ENCODE results near the gene SORT1. TPM values are rescaled to one million over a fixed set of nuclear protein-coding genes. Genes with fewer than 3 reads are reported as not detected.

SORT1 gene
- total RNA-seq, 1 experiment from 2014 or later: 47.9 TPM

GRCh38 chr1:109300650-109301151, 97.0 kb downstream of the SORT1 start:
- no peak overlapping the region for H3K56ac ChIP-seq (ENCODE audit: insufficient read length, low read depth, low read length)
- H3K23ac ChIP-seq (ENCODE audit: insufficient read length, low read depth, low read length): no peak overlapping the region
- no peak overlapping the region for H4K91ac ChIP-seq (ENCODE audit: insufficient read length, low read depth, low read length)
- no peak overlapping the region for H2BK15ac ChIP-seq (ENCODE audit: low read depth, low read length)
- H3K18ac ChIP-seq (ENCODE audit: insufficient read length, low read depth, low read length): no peak overlapping the region
- Mint-ChIP-seq H3K36me3 (ENCODE audit: insufficient read depth in 1 of 3, low read depth in 3 of 3) (no peaks in the 10 kb centered on the region), H3K27me3 (ENCODE audit: low read depth) (no peaks in the 10 kb centered on the region; the same call in 1 of the 2 replicates), H3K4me3 (no peak overlapping the region), H3K4me1 (peaks cover 11 to 14% of the 10 kb centered on the region in 2 experiments), H3K27ac (no peak overlapping the region), H3K9me3 (no peaks in the 10 kb centered on the region)
- no peak overlapping the region for H2AFZ ChIP-seq (ENCODE audit: low read length)
- H3K27ac ChIP-seq (ENCODE audit: insufficient read length, low read depth, low read length): no peak overlapping the region
- H3K9me3 ChIP-seq (ENCODE audit: control insufficient read depth, low read depth, low read length): no peaks in the 10 kb centered on the region
- no peaks in the 10 kb centered on the region for H3K27me3 ChIP-seq (ENCODE audit: insufficient read depth, low read length)
- no peak overlapping the region for H3T11ph ChIP-seq (ENCODE audit: low read length)
- no peaks in the 10 kb centered on the region for H3K79me1 ChIP-seq (ENCODE audit: insufficient read depth, low read depth, low read length, poor library complexity, severe bottlenecking)
- H3K79me2 ChIP-seq (ENCODE audit: insufficient read depth, low read length): no peaks in the 10 kb centered on the region
- TF ChIP-seq CTCF (conservative IDR thresholded peaks at IDR 0.05): no peak
- H3K9ac ChIP-seq (ENCODE audit: extremely low read depth, insufficient read length, low read length): no peak overlapping the region
- no peaks in the 10 kb centered on the region for H3K23me2 ChIP-seq (ENCODE audit: insufficient read length, low read depth, low read length, poor library complexity, severe bottlenecking)
- no peak overlapping the region for H2BK20ac ChIP-seq (ENCODE audit: low read depth, low read length, poor library complexity, severe bottlenecking)
- H3K4me2 ChIP-seq (ENCODE audit: insufficient read depth, insufficient read length, low read length): no peak overlapping the region
- no peak overlapping the region for H2BK12ac ChIP-seq (ENCODE audit: insufficient read length, low read depth, low read length)
- no peak overlapping the region for H2AK5ac ChIP-seq (ENCODE audit: insufficient read length, low read length)
- no peak overlapping the region for H2BK5ac ChIP-seq (ENCODE audit: insufficient read length, low read length)
- no peak for DNase-seq
- no peaks in the 10 kb centered on the region for H4K20me1 ChIP-seq (ENCODE audit: control insufficient read depth, insufficient read depth, insufficient read length)
- H3K14ac ChIP-seq (ENCODE audit: insufficient read depth, low read length): no peak overlapping the region; the same call in 1 of the 2 replicates
- no CpG with 5 or more reads among the region's 16 CpGs for WGBS (ENCODE audit: extremely low coverage, insufficient read length, low lambda C conversion rate)
- no peak overlapping the region for H4K8ac ChIP-seq (replicated peaks; ENCODE audit: insufficient read length, low read depth, low read length)
- H2BK120ac ChIP-seq (ENCODE audit: low read depth, low read length, poor library complexity, severe bottlenecking): no peak overlapping the region
- H4K5ac ChIP-seq (ENCODE audit: insufficient read length, low read depth, low read length): no peak overlapping the region
- H3K4me1 ChIP-seq (ENCODE audit: insufficient read depth, low read length): no peaks in the 10 kb centered on the region
- no peak overlapping the region for H3K4ac ChIP-seq (ENCODE audit: low read depth, low read length)
